ENCODE results near the gene GAA.

The GAA gene

GRCh38 chr17:80101011-80101945 is at the start of gene GAA:
Gene GAA (plus strand): TSS chr17:80101581. CDS start chr17:80104587, 3,006 bp downstream.
- Mint-ChIP-seq H3K36me3 (ENCODE audit: insufficient read depth) (peaks cover 8% of the 10 kb centered on the region), H3K27me3 (no peaks in the 10 kb centered on the region), H3K4me1 (peaks cover 26% of the 10 kb centered on the region), H3K4me3 (peak within 1 kb of the TSS; percentile 87), H3K9me3 (no peaks in the 10 kb centered on the region), H3K27ac (ENCODE audit: low read depth) (peak within 1 kb of the TSS; percentile 68)
- ATAC-seq (replicated peaks; ENCODE audit: extremely low read depth, poor library complexity, severe bottlenecking) (peak; percentile 87), DNase-seq (ENCODE audit: low spot score in 2 of 2) (peak; percentile 82 to 90)

- Mint-ChIP-seq H3K27me3 (no peaks in the 10 kb centered on the region), H3K4me3 (no peak overlapping the region), H3K4me1 (no peaks in the 10 kb centered on the region)
Observed at GRCh38 chr17:80051681-80052080, 49.7 kb upstream of the GAA start.

GRCh38 chr17:80053102-80053501 is 48.3 kb upstream of the GAA start:
- ATAC-seq (replicated peaks; ENCODE audit: extremely low read depth, poor library complexity, severe bottlenecking) (no peak), DNase-seq (ENCODE audit: low spot score in 2 of 2) (no peak)
- Mint-ChIP-seq H3K4me1 (no peaks in the 10 kb centered on the region), H3K9me3 (no peaks in the 10 kb centered on the region), H3K27me3 (no peaks in the 10 kb centered on the region), H3K27ac (ENCODE audit: low read depth) (no peak overlapping the region), H3K36me3 (ENCODE audit: insufficient read depth) (no peaks in the 10 kb centered on the region), H3K4me3 (no peak overlapping the region)

More at GRCh38 chr17:80051681-80052080, 49.7 kb upstream of the GAA start:
- ATAC-seq (replicated peaks; ENCODE audit: extremely low read depth, poor library complexity, severe bottlenecking), result no peak
- Mint-ChIP-seq H3K27ac (ENCODE audit: low read depth) (no peak overlapping the region), H3K36me3 (ENCODE audit: insufficient read depth) (no peaks in the 10 kb centered on the region), H3K9me3 (no peaks in the 10 kb centered on the region)
- DNase-seq (ENCODE audit: low spot score in 2 of 2), result no peak

GRCh38 chr17:80055597-80055996 is 45.8 kb upstream of the GAA start:
- H3K4me3 Mint-ChIP-seq, result no peak overlapping the region
- no peaks in the 10 kb centered on the region for H3K9me3 Mint-ChIP-seq
- no peak overlapping the region for H3K27ac Mint-ChIP-seq (ENCODE audit: low read depth)
- H3K27me3 Mint-ChIP-seq, result no peaks in the 10 kb centered on the region
- ATAC-seq (replicated peaks; ENCODE audit: extremely low read depth, poor library complexity, severe bottlenecking) (no peak), DNase-seq (ENCODE audit: low spot score in 2 of 2) (no peak)
- H3K36me3 Mint-ChIP-seq (ENCODE audit: insufficient read depth), result no peaks in the 10 kb centered on the region
- no peaks in the 10 kb centered on the region for H3K4me1 Mint-ChIP-seq

- no peak for ATAC-seq (replicated peaks; ENCODE audit: extremely low read depth, poor library complexity, severe bottlenecking)
Observed at GRCh38 chr17:80058311-80058955, 42.9 kb upstream of the GAA start.

GRCh38 chr17:80060644-80061043 is 40.7 kb upstream of the GAA start:
- H3K27ac Mint-ChIP-seq (ENCODE audit: low read depth), result no peak overlapping the region
- no peaks in the 10 kb centered on the region for H3K9me3 Mint-ChIP-seq
- H3K27me3 Mint-ChIP-seq, result no peaks in the 10 kb centered on the region
- no peaks in the 10 kb centered on the region for H3K36me3 Mint-ChIP-seq (ENCODE audit: insufficient read depth)
- H3K4me3 Mint-ChIP-seq, result no peak overlapping the region
- no peak for ATAC-seq (replicated peaks; ENCODE audit: extremely low read depth, poor library complexity, severe bottlenecking)
- no peaks in the 10 kb centered on the region for H3K4me1 Mint-ChIP-seq
- no peak for DNase-seq (ENCODE audit: low spot score in 2 of 2)

More at GRCh38 chr17:80058311-80058955, 42.9 kb upstream of the GAA start:
- no peak overlapping the region for H3K4me3 Mint-ChIP-seq
- no peak overlapping the region for H3K27ac Mint-ChIP-seq (ENCODE audit: low read depth)
- H3K36me3 Mint-ChIP-seq (ENCODE audit: insufficient read depth), result no peaks in the 10 kb centered on the region
- no peaks in the 10 kb centered on the region for H3K4me1 Mint-ChIP-seq
- no peak for DNase-seq (ENCODE audit: low spot score in 2 of 2)
- no peaks in the 10 kb centered on the region for H3K9me3 Mint-ChIP-seq
- no peaks in the 10 kb centered on the region for H3K27me3 Mint-ChIP-seq

GRCh38 chr17:80061421-80061820 is 40.0 kb upstream of the GAA start:
- no peak overlapping the region for H3K27ac Mint-ChIP-seq (ENCODE audit: low read depth)
- DNase-seq (ENCODE audit: low spot score in 2 of 2), result no peak
- no peak overlapping the region for H3K4me3 Mint-ChIP-seq

GRCh38 chr17:80063830-80064585 is 37.4 kb upstream of the GAA start:
- no peak for ATAC-seq (replicated peaks; ENCODE audit: extremely low read depth, poor library complexity, severe bottlenecking)
- DNase-seq (ENCODE audit: low spot score in 2 of 2), result no peak

More at GRCh38 chr17:80061421-80061820, 40.0 kb upstream of the GAA start:
- Mint-ChIP-seq H3K9me3 (no peaks in the 10 kb centered on the region), H3K27me3 (no peaks in the 10 kb centered on the region), H3K4me1 (no peaks in the 10 kb centered on the region), H3K36me3 (ENCODE audit: insufficient read depth) (no peaks in the 10 kb centered on the region)
- ATAC-seq (replicated peaks; ENCODE audit: extremely low read depth, poor library complexity, severe bottlenecking), result no peak

GRCh38 chr17:80064696-80065095 is 36.7 kb upstream of the GAA start:
- Mint-ChIP-seq H3K27me3 (peaks cover 10% of the 10 kb centered on the region), H3K4me3 (no peak overlapping the region), H3K4me1 (no peaks in the 10 kb centered on the region), H3K27ac (ENCODE audit: low read depth) (no peak overlapping the region), H3K36me3 (ENCODE audit: insufficient read depth) (no peaks in the 10 kb centered on the region), H3K9me3 (no peaks in the 10 kb centered on the region)
- DNase-seq (ENCODE audit: low spot score in 2 of 2) (no peak), ATAC-seq (replicated peaks; ENCODE audit: extremely low read depth, poor library complexity, severe bottlenecking) (no peak)

More at GRCh38 chr17:80063830-80064585, 37.4 kb upstream of the GAA start:
- Mint-ChIP-seq H3K36me3 (ENCODE audit: insufficient read depth) (no peaks in the 10 kb centered on the region), H3K27ac (ENCODE audit: low read depth) (no peak overlapping the region), H3K4me3 (no peak overlapping the region), H3K4me1 (no peaks in the 10 kb centered on the region), H3K9me3 (no peaks in the 10 kb centered on the region), H3K27me3 (peaks cover 3% of the 10 kb centered on the region)

- H3K27me3 Mint-ChIP-seq, result peaks cover 15% of the 10 kb centered on the region
- H3K9me3 Mint-ChIP-seq, result no peaks in the 10 kb centered on the region
- H3K4me1 Mint-ChIP-seq, result no peaks in the 10 kb centered on the region
- ATAC-seq (replicated peaks; ENCODE audit: extremely low read depth, poor library complexity, severe bottlenecking) (no peak), DNase-seq (ENCODE audit: low spot score in 2 of 2) (no peak)
- H3K27ac Mint-ChIP-seq (ENCODE audit: low read depth), result no peak overlapping the region
- H3K36me3 Mint-ChIP-seq (ENCODE audit: insufficient read depth), result no peaks in the 10 kb centered on the region
- H3K4me3 Mint-ChIP-seq, result no peak overlapping the region
Observed at GRCh38 chr17:80065478-80066170, 35.8 kb upstream of the GAA start.

- H3K9me3 Mint-ChIP-seq, result no peaks in the 10 kb centered on the region
- H3K4me1 Mint-ChIP-seq, result no peaks in the 10 kb centered on the region
- no peaks in the 10 kb centered on the region for H3K36me3 Mint-ChIP-seq (ENCODE audit: insufficient read depth)
- peaks cover 15% of the 10 kb centered on the region for H3K27me3 Mint-ChIP-seq
- DNase-seq (ENCODE audit: low spot score in 2 of 2) (no peak), ATAC-seq (replicated peaks; ENCODE audit: extremely low read depth, poor library complexity, severe bottlenecking) (no peak)
- H3K27ac Mint-ChIP-seq (ENCODE audit: low read depth), result no peak overlapping the region
- H3K4me3 Mint-ChIP-seq, result no peak overlapping the region
Observed at GRCh38 chr17:80067393-80067986, 33.9 kb upstream of the GAA start.

Measured in central memory CD8-positive, alpha-beta T cell (primary cell).